Type B pancreatic cell (in vitro differentiated cells): ENCODE results near the gene MYO1E. TPM values are rescaled to one million over a fixed set of nuclear protein-coding genes. Genes with fewer than 3 reads are reported as not detected.

Experiments
- DNase-seq: peaks from one replicate; pipeline ENCODE4 v3.0.0; 2021; ENCODE audit warnings: mixed read lengths; ENCODE audit not compliant: unreplicated experiment; ENCODE audit errors: extremely low spot score
- H3K27ac Mint-ChIP-seq: 2 replicates; pipeline ENCODE4 v1.8.0; 2021; ENCODE audit warnings: mild to moderate bottlenecking, mixed read lengths
- H3K27me3 Mint-ChIP-seq: 2 replicates; pipeline ENCODE4 v1.8.0; 2021; ENCODE audit warnings: mixed read lengths
- H3K36me3 Mint-ChIP-seq: 2 replicates; pipeline ENCODE4 v1.8.0; 2021; ENCODE audit warnings: mixed read lengths
- H3K4me1 Mint-ChIP-seq: one replicate; pipeline ENCODE4 v1.8.0; 2021; ENCODE audit warnings: mixed read lengths; ENCODE audit not compliant: unreplicated experiment
- H3K4me3 Mint-ChIP-seq: 2 replicates; pipeline ENCODE4 v1.8.0; 2021; ENCODE audit warnings: mild to moderate bottlenecking, mixed read lengths
- H3K9me3 Mint-ChIP-seq: 2 replicates; pipeline ENCODE4 v1.8.0; 2021; ENCODE audit warnings: mixed read lengths
- CTCF ChIP-seq: fragments of 200-600 bp; sonication (generic); conservative IDR thresholded peaks from 2 replicates; pipeline ENCODE4 v1.5.0; 2021; ENCODE audit warnings: antibody characterized with exemption, mild to moderate bottlenecking
- total RNA-seq: library from RNA; stranded (reverse); gene quantifications from 2 replicates; pipeline ENCODE4 v1.2.1, GENCODE V29; 2021; ENCODE audit warnings: low replicate concordance

MYO1E gene
- total RNA-seq, 1 donor from 2014 or later, result 55.6 TPM

GRCh38 chr15:59222906-59223550, 149.6 kb downstream of the MYO1E start:
- Mint-ChIP-seq H3K4me3 (no peak overlapping the region), H3K9me3 (no peaks in the 10 kb centered on the region), H3K27ac (no peak overlapping the region), H3K27me3 (no peaks in the 10 kb centered on the region), H3K36me3 (peaks cover 28% of the 10 kb centered on the region), H3K4me1 (peaks cover 4% of the 10 kb centered on the region)
- TF ChIP-seq CTCF, result no peak
- no peak for DNase-seq

DNA sequence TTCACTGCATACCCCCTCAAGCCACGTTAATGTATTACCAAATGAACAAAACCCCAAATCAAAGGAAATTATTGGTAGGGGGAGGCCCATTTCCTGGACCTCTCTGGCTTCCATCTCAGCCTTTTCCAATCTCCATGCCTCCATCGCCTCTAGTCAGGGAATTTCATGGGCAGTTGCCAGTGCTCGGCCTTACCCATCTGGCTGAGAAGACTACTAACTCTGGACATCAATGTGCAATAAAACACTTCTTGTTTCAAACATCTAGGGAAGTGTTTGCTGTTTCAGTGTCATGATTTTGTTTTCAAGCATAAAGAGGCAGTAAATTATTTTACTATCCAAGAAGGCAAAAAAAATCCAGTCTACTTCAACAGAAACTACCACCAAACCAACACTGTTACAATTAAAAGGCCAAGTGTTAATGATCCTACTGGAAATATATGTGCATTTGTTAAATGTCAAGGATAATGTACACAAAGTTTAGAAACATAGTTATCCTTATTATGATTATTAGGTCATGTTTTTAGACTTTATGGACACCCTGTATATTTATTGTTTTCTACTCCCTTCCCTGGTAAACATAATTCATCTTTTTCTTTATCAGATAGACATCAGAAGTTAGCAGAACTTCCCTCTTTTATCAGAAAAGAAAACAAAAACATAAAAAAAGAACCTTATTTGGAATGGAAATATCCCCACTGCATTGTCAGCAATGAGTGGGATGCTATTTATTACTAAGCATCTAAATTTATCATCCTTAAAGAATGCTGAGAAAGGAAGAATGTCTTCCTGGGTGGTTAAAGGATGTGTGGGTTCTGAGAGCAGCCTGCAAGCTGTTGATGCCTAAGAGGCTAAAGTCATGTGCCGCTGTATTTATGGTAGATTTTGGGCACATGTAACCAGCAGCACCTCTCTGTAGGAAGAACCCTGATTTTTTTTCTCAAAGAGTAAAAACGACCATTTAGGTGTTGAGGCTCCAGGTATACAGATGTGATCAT, 150.9 kb downstream of the MYO1E start:
- Mint-ChIP-seq H3K4me1 (peaks cover 4% of the 10 kb centered on the region), H3K9me3 (no peaks in the 10 kb centered on the region), H3K4me3 (no peak overlapping the region), H3K27ac (no peak overlapping the region), H3K27me3 (no peaks in the 10 kb centered on the region), H3K36me3 (peaks cover 28% of the 10 kb centered on the region)
- DNase-seq, result no peak
- no peak for TF ChIP-seq CTCF

GRCh38 chr15:59218710-59219109, 154.0 kb downstream of the MYO1E start:
- no peak for DNase-seq
- no peak overlapping the region for H3K27ac Mint-ChIP-seq
- H3K4me1 Mint-ChIP-seq, result no peaks in the 10 kb centered on the region
- H3K27me3 Mint-ChIP-seq, result no peaks in the 10 kb centered on the region
- H3K4me3 Mint-ChIP-seq, result no peak overlapping the region
- H3K9me3 Mint-ChIP-seq, result no peaks in the 10 kb centered on the region
- H3K36me3 Mint-ChIP-seq, result peaks cover 26% of the 10 kb centered on the region
- no peak for TF ChIP-seq CTCF

DNA sequence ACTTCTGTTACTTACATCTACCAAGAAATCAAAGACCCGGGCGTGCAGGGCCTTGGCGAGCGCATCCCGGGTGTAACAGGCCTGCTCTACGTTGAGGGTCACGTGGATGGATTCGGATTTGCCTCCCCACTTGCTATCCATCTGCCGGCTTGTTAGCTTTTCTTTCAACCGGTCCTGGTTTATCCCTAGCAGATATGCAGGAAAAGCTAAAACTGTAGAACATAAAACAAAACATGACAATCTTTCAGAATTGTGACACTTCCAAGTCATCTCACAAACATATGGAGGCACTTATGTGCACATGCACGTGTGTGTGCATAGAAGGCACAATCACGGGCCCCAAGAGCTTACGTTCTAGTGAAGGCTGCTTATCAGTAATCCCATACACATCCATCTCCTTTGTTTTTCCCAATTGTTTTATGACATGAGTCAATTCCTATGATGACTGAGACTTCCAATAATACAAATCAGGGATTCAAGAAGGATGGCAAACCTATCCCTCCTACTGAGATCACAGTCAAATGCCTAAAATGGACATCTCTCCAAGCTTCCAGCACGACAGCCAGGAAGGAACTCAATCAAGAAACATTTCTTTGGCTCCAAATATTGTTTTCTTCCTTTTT, 154.7 kb downstream of the MYO1E start:
- H3K4me1 Mint-ChIP-seq, result no peaks in the 10 kb centered on the region
- DNase-seq, result no peak
- H3K27me3 Mint-ChIP-seq, result no peaks in the 10 kb centered on the region
- no peak overlapping the region for H3K4me3 Mint-ChIP-seq
- H3K36me3 Mint-ChIP-seq, result peaks cover 25% of the 10 kb centered on the region
- H3K9me3 Mint-ChIP-seq, result no peaks in the 10 kb centered on the region
- TF ChIP-seq CTCF, result no peak
- H3K27ac Mint-ChIP-seq, result no peak overlapping the region

GRCh38 chr15:59216911-59217310, 155.8 kb downstream of the MYO1E start:
- DNase-seq, result no peak
- TF ChIP-seq CTCF, result no peak
- Mint-ChIP-seq H3K27ac (no peak overlapping the region), H3K9me3 (no peaks in the 10 kb centered on the region), H3K4me1 (no peaks in the 10 kb centered on the region), H3K27me3 (no peaks in the 10 kb centered on the region), H3K4me3 (no peak overlapping the region), H3K36me3 (peaks cover 20% of the 10 kb centered on the region)
